Measurements from ENCODE around the gene INAFM2.
A peak's percentile ranks its signal among the peaks of the same experiment; 100 is the strongest.

Gene INAFM2

GRCh38 chr15:40329804-40330203 lies 6.3 kb downstream of the INAFM2 start:
- no peak for DNase-seq (ENCODE audit: low spot score)

GRCh38 chr15:40330368-40330836 lies 6.9 kb downstream of the INAFM2 start:
- no peak for DNase-seq (ENCODE audit: low spot score)

- DNase-seq (ENCODE audit: low spot score): no peak
Observed at GRCh38 chr15:40331026-40331425, 7.5 kb downstream of the INAFM2 start.

- no peak for DNase-seq (ENCODE audit: low spot score)
Observed at GRCh38 chr15:40331637-40332036, 8.1 kb downstream of the INAFM2 start.

- no peak for DNase-seq (ENCODE audit: low spot score)
Observed at GRCh38 chr15:40332113-40332781, 8.8 kb downstream of the INAFM2 start.

- no peak for DNase-seq (ENCODE audit: low spot score)
Observed at GRCh38 chr15:40333922-40334492, 10.5 kb downstream of the INAFM2 start.

- DNase-seq (ENCODE audit: low spot score): no peak
Observed at GRCh38 chr15:40334541-40334940, 11.0 kb downstream of the INAFM2 start.

GRCh38 chr15:40334941-40335795 lies 11.7 kb downstream of the INAFM2 start:
- DNase-seq (ENCODE audit: low spot score): no peak

GRCh38 chr15:40335938-40336743 lies 12.6 kb downstream of the INAFM2 start:
- no peak for DNase-seq (ENCODE audit: low spot score)

GRCh38 chr15:40336744-40337122 lies 13.2 kb downstream of the INAFM2 start:
- no peak for DNase-seq (ENCODE audit: low spot score)

- DNase-seq (ENCODE audit: low spot score): no peak
Observed at GRCh38 chr15:40337597-40337996, 14.1 kb downstream of the INAFM2 start.

- DNase-seq (ENCODE audit: low spot score): peak; percentile 92
Observed at GRCh38 chr15:40338041-40338657, 14.7 kb downstream of the INAFM2 start.

GRCh38 chr15:40338921-40339620 lies 15.6 kb downstream of the INAFM2 start:
- DNase-seq (ENCODE audit: low spot score): no peak

GRCh38 chr15:40339621-40339945 lies 16.1 kb downstream of the INAFM2 start:
- no peak for DNase-seq (ENCODE audit: low spot score)

- no peak for DNase-seq (ENCODE audit: low spot score)
Observed at GRCh38 chr15:40340038-40340739, 16.7 kb downstream of the INAFM2 start.

- DNase-seq (ENCODE audit: low spot score): peak; percentile 88
Observed at GRCh38 chr15:40340740-40341400, 17.4 kb downstream of the INAFM2 start, which contains the start of gene CCDC9B. CCDC9B (minus strand) TSS chr15:40340939; CDS start chr15:40340819, 120 bp downstream.

GRCh38 chr15:40342416-40343320 lies 19.2 kb downstream of the INAFM2 start:
- DNase-seq (ENCODE audit: low spot score): no peak

GRCh38 chr15:40343512-40343911 lies 20.0 kb downstream of the INAFM2 start:
- DNase-seq (ENCODE audit: low spot score): no peak

- DNase-seq (ENCODE audit: low spot score): no peak
Observed at GRCh38 chr15:40344217-40344616, 20.7 kb downstream of the INAFM2 start.
